H1 (cell line): ENCODE data around the gene SCAI. TPM values are rescaled to one million over a fixed set of nuclear protein-coding genes. Genes with fewer than 3 reads are reported as not detected.

ENCODE experiments used
- BRCA1 ChIP-seq: IDR thresholded peaks from 2 replicates; pipeline ENCODE4 v1.6.1; 2012; ENCODE audit warnings: low read depth, low read length, improper control_type of control experiment
- CBX8 ChIP-seq: fragments of 300-800, 300-1000 bp; sonication (generic); IDR thresholded peaks from 2 replicates; pipeline ENCODE4 v1.7.1; 2016; ENCODE audit warnings: low read depth, low read length, borderline replicate concordance
- FOSL1 ChIP-seq: IDR thresholded peaks from 2 replicates; pipeline ENCODE4 v1.6.1; 2011; ENCODE audit warnings: mild to moderate bottlenecking, low read depth, low read length, moderate library complexity; ENCODE audit not compliant: insufficient read depth
- HDAC2 ChIP-seq, 2 experiments: fragments of 300-600 bp in 1 of 2; sonication (generic) in 1 of 2; IDR thresholded peaks; 2 replicates each; pipeline ENCODE4 v1.6.1; 2011 to 2012; ENCODE audit warnings: low read depth in 2 of 2, low read length in 2 of 2, mild to moderate bottlenecking in 2 of 2, moderate library complexity in 2 of 2, borderline replicate concordance in 1 of 2, inconsistent platforms in 1 of 2
- POLR2AphosphoS5 ChIP-seq: IDR thresholded peaks from 2 replicates; pipeline ENCODE4 v1.6.1; 2011; ENCODE audit warnings: low read depth, low read length
- TBP ChIP-seq: IDR thresholded peaks from 2 replicates; pipeline ENCODE4 v1.6.1; 2011; ENCODE audit warnings: low read depth, low read length, improper control_type of control experiment
- TCF12 ChIP-seq: IDR thresholded peaks from 2 replicates; pipeline ENCODE4 v1.6.1; 2011; ENCODE audit warnings: low read depth, mild to moderate bottlenecking, low read length
- USF2 ChIP-seq: IDR thresholded peaks from 2 replicates; pipeline ENCODE4 v1.6.1; 2011; ENCODE audit warnings: low read length, improper control_type of control experiment
- polyA plus RNA-seq, 7 experiments: library from polyadenylated mRNA; depleted of rRNA in 3 of 7; stranded (reverse) in 5 of 7; unstranded in 2 of 7; fragments of >200 nt in 5 of 7; fragments of 200-250 nt in 2 of 7; gene quantifications; 1 replicate in 5 of 7; 2 replicates in 1 of 7; 4 replicates in 1 of 7; pipeline versions ENCODE4 v1.2.1 to v1.2.3, GENCODE V29; 2011 to 2013; ENCODE audit warnings: missing spikeins in 2 of 7, mixed read lengths in 2 of 7
- total RNA-seq: library from RNA; stranded (reverse); fragmentation: NEBNext Ultra II Directional; extraction: Animal tissue kit (Norgen Biotek cat#: 25700); gene quantifications from 2 replicates; pipeline ENCODE4 v1.2.1, GENCODE V29; 2021

The SCAI gene
- total and polyA plus RNA-seq, 2 of the 8 experiments (the other 6 are each of a cell fraction or from before 2014, with no cell fraction given) = 6.4 to 19.8 TPM

GRCh38 chr9:125133403-125134329, 9.7 kb downstream of the SCAI start (continued):
- TF ChIP-seq CBX8 (no peak), USF2 (no peak), FOSL1 (no peak), TCF12 (no peak), POLR2AphosphoS5 (no peak), TBP (no peak), HDAC2 (IDR thresholded peaks at IDR 0.05; ENCODE audit: borderline replicate concordance in 1 of 2, low read depth in 2 of 2, low read length in 2 of 2) (no peak), BRCA1 (no peak)
